Inflammatory macrophage (primary cell): ENCODE data around the gene CLDN20.
"Not testable (repeated sequence)": the region's sequence is repeated elsewhere in the genome, so short reads cannot be mapped to it uniquely, and the experiment has no call there.

Experiments used
- DNase-seq, 2 donors: peaks; one replicate each; pipeline ENCODE4 v3.0.0-alpha.2; 2020 to 2022

CLDN20 gene

DNA sequence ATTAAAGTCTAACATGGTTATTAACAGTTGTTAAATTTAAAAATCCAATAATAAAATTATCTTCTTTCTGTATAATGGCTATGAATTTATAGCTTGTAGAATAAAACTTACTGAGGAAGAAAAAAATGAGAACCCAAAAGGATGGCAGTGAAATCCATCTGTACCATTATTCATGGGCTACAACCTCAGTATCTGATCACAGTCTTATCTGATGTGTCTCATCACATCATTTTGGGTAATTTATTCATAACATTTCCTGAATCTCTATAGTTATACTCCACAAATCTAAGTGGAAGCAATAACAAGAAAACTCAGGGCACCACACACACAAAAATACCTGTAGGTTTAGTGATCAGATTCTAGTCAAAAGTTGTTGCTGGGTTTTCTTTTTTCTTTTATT, 7.3 kb downstream of the CLDN20 start:
- no peak for DNase-seq

DNA sequence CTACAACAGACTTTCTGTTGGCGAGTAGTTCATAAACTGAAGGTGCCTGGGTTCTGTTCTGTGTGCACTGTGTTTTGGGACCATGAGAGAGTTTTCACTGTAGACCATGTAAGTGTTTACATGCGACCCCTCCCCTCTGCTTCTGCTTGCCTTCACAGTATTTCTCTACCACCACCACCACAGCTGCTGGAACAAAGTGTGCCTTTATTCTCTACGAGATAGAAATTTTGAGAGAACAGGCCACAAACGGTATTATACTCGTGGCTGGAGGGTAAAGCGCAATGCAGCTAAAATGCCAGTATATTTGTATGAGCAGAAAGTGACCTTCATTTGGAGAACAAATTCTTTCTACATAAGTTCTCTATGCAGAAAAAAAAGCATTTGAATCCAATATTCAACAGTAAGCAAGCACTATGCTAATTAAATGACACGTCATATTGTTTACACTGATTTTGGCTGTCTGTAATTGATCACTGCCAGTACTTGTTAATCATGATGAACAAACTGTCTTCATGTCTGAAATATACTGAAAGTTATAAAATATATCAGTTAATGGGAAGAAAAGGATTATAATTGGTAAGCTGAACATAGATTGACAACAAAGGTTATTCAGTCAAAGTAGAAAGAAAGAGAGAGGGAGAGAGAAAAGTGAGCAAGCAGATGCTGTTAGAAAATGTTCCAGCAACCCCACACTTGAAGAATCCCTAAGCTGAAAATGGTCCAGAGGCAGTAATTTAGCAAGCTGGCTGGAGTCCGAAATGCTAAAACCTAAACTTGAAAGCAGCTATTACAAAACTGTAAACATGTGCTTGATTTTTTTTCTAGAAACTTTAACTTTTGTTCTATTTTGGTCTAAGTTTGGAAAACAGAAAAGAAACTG, 8.8 kb downstream of the CLDN20 start:
- DNase-seq, result no peak

DNA sequence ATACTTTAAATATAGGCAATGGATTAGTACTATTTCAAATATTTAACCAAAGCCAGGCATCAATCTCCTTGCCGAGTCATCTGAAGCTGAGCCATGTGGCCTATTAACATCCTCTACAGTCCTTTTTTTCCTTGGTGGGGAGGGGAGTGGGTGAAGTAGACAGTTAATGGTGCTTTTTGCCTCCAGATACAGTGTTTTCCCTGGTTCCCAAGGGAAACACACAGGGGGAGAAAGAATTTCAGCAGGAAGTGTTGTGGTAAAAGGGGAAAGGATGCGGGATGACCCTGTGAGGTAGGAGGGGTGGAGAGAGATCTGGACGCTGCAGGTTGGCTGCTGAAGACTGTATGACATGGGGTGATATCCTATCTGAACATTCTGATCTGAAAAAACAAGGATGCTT, 9.6 kb downstream of the CLDN20 start:
- no peak for DNase-seq

DNA sequence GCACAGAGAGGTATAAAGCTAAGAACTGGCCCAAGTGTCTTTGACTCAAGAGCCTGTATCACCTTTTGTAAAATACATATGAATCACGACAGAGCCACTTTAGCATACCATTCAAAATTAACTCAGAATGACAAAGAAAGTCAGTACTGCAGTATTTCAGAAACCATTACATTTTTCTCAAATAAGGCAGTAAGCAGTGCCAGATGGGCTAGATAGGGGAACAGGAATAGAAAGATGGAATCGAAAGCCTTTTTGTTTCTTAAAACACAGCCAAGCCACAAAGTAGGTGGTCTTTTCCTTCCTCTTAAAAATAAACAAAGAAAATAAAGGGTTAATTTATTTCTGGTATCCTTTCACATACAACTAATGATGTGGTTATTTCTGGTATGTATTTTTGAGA, 10.3 kb downstream of the CLDN20 start:
- DNase-seq, result no peak

DNA sequence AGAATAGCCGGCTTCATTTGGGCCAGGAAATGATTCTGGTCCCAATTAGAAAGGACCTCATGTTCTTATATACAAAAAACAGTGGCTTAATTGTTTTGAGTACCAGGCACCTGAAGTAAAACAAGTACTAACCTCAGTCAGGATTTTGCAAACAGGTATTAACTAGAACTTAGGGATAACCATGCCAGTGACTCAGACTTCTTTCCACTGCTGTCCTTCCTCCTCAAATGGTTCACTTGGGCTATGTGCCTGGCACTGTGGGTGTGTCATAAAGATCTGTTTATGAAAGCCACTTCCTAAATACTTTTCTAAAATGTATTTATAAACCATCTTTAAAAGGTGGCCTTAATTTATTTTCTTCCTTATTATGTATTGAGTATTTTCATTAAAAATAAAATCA, 10.7 kb downstream of the CLDN20 start:
- DNase-seq, result no peak

DNA sequence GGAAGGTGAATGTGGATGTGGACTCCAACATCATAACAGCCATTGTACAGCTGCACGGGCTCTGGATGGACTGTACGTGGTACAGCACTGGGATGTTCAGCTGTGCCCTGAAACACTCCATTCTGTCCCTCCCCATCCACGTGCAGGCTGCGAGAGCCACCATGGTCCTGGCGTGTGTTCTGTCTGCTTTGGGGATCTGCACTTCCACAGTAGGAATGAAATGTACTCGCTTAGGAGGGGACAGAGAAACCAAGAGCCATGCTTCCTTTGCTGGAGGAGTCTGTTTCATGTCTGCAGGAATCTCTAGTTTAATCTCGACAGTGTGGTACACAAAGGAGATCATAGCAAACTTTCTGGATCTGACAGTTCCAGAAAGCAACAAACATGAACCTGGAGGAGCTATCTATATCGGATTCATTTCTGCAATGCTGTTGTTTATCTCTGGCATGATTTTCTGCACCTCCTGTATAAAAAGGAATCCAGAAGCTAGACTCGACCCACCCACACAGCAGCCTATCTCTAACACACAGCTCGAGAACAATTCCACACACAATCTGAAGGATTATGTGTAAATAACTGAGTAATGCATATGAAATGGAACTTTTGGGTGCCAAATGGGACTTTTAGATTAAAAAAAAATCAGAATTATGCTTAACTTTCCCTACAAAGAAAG, 12.1 kb downstream of the CLDN20 start:
- DNase-seq, result no peak

DNA sequence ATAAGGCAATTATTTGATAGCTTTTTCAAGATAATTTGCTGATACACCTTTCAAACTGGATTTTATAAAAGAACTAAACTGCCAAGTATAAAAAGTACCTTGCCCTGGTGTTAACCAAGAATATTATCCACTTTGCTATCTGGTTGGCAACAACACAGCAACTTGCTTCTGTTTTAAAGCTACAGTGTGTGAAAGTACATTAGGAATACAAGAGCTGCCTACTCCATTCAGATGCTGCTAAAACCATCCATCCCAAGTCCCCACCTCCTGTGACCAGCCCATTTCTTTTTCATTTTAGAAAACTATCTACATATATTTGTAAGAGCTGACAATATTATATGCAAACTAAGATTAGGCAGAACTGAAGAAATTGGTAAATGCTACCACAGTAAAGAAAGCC, 12.8 kb downstream of the CLDN20 start:
- no peak for DNase-seq

DNA sequence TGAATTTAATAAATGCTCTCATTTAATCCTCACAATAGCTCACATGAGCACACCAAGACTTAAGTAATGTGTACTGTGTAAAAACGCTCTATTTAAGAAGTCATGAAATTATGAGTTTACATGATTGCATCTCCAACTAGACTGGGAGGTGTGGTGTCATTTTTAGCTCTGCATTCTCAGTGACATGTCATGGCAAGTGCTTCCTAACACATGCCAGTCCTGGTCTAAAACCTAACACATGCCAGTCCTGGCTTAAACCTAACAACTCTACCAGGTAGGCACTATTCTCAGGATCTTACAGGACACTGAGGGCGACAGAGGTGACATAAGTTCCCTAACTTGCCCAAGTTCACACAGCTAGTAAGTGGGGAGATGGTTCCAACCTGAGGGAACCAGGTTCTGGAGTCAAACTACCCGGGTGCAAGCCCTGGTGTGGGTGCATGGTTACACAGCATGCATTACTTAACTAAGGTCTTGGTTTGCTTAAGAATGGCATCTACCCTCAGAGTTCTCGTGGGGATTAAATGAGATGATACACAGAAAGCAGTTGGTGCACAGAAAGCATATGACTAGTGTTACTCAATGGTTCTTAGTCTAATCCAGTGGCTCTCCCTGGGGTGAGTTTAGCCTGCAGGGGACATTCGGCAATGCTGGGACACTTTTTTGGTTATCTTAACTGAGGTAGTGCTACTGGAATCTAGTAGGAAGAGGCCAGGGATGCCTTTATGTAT, 14.7 kb downstream of the CLDN20 start:
- DNase-seq, result no peak

DNA sequence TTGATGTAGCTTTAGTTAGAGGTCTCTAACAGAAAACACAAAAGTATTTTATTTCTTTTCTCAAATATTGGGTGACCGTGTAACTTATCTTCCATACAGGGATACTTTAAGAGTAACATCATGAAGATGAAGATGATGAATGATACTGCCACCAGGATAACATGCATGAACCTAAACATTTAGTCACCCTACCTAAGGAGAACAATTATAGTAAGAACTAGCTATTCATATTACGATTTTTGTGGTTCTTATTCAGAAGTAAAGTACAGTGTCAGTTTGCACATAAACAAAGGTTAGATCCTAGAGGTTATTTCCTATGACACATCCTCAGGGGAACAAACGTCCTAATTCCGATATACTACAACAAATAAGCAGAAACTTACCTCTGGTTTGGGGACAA, 21.0 kb downstream of the CLDN20 start:
- no peak for DNase-seq

DNA sequence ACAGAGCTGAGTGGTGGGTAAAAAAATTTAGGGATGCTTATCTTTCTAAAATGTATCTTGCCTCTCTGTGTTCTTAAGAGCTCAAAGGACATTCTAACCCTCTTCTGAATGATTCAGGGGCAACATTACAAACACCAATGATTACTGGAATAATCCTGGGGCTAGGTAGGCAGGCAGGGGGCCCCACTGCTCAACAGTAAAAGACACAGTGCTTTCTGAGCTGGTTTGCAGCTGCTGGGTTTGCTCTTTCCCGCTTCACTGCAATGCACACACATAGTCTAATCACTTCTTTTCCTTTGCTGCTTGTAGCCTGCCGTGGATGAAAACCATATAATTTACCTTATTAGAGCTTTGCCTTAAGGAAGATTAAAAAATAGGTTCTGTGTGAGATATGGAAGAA, 23.9 kb downstream of the CLDN20 start:
- DNase-seq, result no peak

DNA sequence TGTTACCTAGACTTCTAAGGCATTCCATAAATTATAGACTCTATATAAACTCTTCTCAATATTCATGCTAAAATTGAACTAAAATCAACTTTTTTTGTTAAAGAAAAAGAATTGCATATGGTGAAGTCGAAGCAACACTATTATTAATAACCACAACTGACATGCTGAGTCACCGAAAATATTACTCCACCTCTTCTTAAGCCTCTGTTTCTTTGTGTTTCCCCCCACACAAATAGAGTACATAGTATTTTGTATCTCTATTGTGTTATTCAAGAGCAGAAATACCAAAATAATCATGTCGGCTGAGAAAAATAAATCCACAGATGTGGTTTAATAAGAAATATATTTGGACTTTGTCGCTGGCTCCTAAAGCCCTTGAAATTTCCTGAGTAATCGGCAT, 26.7 kb downstream of the CLDN20 start:
- no peak for DNase-seq

DNA sequence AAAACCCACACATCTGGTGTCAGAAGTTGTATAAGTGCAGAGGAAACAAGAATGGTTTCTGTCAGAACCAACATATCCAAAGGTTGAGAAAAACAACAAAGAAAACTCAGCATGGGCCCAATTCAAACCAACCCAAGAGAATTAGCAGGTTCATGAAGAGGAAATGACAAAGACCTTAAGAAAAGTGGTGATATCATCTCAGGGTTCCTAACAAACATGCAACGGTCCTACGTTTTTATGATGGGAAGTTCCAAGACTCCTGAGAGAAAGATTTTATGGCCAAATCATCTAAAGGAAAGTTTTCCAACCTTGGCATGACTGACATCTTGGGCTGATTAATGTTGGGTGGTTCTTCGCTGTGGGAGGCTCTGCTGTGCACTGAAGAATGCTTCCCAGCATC, 27.5 kb downstream of the CLDN20 start:
- DNase-seq, result no peak

DNA sequence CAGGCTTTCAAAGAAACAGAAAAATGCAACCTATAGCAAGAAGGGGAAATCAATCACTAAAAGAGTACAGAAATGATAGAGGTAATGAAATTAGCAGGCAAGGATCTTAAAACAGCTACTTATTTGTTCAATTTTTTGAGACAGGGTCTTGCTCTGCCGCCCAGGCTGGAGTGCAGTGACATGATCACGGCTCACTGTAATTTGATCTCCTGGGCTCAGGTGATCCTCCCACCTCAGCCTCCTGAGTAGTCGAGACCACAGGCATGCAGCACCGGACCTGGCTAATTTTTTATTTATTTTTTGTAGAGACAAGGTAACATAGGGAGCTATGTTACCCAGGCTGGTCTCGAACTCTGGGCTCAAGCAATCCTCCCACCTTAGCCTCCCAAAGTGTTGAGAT, 28.9 kb downstream of the CLDN20 start:
- DNase-seq, result no peak

DNA sequence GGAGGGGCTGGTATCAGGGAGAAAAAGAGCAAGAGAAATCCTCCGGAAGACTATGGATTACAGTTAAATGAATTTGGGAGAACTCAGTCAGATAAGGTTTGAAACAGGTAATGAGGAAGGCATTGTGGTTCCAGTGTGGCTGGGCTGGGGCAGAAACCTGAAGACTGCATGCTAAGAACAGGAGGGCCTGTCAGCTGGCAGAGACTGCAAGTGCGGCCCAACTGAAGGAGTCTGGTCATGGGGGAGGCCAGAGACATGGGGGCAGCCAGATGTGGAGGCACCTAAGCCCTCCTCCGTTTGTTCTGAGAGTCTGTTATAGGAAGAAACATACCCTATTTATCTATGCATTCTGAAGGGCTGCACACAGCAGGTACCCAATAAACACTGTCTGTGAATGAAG, 33.9 kb downstream of the CLDN20 start:
- no peak for DNase-seq

DNA sequence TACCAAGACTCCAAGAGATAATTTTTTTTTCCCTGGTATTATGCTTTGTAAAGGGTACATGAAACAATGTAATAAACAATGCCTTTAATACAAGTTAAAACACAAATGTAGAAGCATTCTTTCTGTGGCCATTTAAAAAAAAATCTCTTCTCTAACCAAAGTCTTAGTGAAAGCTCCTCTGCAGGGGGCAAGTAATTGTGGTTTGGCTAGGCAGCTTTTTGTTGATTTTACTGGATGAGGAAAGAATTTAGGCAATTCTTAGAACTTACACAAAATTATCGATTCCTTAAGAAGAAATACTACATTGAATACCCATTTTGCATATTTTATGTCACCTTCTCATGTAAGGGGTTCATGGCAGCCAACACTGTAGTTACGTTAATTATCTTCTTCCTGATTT, 38.1 kb downstream of the CLDN20 start:
- DNase-seq, result no peak

DNA sequence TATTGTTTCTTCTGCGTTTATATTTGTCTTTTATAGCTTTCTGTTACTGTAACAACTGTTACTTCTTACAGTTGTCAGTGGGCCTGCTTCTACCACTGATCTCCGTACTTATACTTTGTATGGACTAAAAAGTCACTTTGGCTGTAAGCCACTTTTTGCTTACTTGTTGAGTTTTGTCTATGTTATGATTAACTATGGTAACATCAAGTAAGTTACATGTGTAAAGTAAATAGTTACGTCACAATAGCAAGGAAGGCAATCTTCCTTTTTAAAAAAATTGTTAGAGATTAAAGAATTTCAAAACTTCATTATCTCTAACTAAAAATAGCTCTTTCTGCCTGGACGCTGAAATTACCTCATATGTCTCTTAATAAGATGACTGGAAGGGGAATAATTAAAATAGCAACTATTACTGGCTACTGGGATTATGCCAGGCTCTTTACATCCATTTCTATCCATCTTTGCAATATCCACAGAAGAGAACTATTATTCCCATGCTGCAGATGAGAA, 39.6 kb downstream of the CLDN20 start:
- no peak for DNase-seq

DNA sequence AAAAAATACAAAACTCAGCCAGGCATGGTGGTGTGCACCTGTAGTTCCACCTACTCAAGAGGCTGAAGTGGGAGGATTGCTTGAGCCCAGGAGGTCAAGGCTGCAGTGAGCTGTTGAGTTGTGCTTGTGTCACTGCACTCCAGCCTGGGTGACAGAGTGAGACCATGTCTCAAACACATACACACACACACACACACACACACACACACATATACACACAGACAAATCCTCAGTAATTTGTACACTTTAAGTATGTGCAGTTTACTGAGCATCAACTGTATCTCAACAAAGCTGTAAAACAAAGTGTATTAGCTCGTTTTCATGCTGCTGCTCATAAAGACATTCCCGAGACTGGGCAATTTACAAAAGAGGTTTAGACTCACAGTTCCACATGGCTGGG, 43.1 kb downstream of the CLDN20 start:
- DNase-seq, result no peak

DNA sequence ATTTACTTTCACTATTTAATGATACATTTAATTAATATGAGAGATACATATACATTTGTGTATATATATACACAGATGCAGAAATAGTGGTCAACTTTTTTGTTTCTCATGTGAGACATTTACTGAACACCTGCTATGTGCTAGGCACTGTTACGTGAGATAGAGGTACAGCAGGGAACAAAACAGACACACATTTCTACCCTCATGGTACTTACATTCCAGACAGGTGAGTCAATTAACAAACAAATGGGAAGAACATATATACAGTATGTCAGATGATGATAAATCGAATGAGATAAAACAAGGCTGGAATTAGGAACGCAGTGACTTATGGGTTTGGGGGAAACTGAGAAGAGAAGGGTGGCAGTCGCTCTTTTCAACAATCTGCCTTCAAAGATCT, 45.3 kb downstream of the CLDN20 start:
- no peak for DNase-seq

DNA sequence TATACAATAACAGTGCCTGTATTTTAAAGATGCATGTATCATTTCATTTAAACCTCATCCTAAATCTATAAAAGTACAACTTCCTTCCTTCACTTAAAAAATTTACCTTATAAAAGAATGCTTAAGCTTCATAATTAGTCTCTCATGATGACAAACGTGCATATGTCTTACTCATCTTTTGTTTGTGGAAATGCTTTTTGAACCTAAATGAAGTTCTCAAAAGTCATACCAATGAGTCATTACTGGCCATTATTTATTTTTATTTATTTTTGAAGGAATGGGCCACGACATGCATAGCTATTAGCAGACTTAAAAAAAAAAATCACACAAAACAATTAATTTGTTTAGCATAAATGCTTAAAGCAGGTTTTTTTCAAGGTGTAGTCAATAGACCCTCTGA, 46.8 kb downstream of the CLDN20 start:
- no peak for DNase-seq

DNA sequence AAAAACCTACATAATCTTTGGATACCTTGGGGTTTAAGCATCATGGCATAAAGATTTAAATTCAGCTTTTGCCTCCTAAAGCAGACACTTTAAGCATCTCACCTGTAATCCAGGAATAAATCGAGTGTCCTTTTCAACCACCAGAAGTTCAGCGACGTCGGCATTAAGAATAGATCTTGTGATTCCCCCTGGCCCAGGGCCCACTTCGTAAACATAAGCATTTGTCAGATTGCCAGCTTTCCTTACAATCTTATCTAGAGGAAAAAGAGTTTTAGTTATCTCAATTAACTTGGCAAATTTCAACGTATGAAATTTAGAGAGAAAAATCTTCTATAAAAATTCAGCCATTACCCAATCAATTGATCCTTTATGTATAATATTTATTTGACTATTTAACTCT, 47.3 kb downstream of the CLDN20 start:
- no peak for DNase-seq

DNA sequence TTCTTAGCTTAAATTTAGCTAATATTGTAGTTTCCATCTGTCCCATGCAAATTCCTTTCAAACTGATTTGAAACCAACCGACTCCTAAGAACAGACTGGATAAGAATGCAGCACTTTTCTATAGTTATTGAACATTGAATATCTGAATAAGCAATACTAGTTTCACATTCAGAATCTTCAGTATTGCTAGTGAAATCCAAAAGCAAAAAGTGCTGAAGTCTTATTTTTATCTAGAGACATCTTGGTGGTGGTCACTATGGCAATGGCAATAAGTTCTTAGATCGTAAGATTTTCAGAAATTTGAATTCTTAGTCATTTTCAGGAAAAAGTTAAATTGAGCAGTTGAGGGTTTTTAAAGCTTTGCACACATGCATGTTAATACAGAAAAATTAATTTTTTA, 47.8 kb downstream of the CLDN20 start:
- no peak for DNase-seq

DNA sequence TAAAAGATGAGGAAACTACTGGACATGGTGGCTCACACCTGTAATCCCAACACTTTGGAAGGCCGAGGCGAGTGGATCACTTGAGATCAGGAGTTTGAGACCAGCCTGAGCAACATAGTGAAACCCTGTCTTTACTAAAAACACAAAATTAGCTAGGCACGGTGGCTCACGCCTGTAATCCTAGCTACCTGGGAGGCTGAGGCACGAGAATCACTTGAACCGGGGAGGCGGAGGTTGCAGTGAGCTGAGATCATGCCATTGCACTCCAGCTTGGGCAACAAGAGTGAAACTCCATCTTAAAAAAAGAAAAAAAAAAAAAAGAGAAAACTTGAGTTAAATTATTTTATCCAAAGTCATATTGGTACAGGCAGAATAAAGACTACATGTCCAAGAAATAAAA, 49.1 kb downstream of the CLDN20 start:
- DNase-seq, result not testable (repeated sequence)

DNA sequence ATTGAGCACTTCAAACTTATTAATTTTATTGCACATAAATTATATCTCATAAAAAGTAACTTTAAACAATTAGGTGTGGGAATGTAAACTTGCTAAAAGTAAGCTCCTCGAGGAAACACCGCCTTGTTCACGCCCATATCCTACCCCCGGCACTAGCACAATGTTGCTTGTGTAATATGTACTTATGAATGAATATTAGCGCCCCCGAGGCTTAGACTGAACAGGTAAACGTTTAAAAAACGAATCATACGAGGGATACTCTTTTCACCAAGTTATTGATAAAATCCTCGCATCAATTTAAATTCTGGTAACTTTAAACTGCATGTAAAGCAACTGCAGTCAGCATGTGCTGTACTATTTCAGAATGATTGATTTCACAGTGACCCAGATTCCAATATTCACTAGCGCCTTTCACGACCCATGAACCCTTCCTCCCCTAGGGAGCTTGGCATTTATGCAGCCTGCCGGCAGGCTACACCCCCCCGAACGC, 49.8 kb downstream of the CLDN20 start:
- peak; percentile 10 to 16 for DNase-seq
